PC-9 (cell line): ENCODE measurements around the gene CFAP119. TPM values are rescaled to one million over a fixed set of nuclear protein-coding genes. Genes with fewer than 3 reads are reported as not detected.
A peak's percentile ranks its signal among the peaks of the same experiment; 100 is the strongest.

Experiments used
- BruUV-seq: library from RNA; stranded (reverse); fragments of 400-500 nt; replicated peaks from 2 replicates; lab custom pipeline; 2021; lab: Mats Ljungman, UMichigan
- CTCF ChIA-PET: fragments of 300-600 bp; sonication (Branson Sonifier 250); formaldehyde crosslinking; loops from one replicate; lab custom pipeline; 2022; ENCODE audit warnings: antibody characterized with exemption; lab: Charles Lee
- POLR2A ChIA-PET: fragments of 300-600 bp; sonication (Branson Sonifier 250); formaldehyde crosslinking; loops from one replicate; lab custom pipeline; 2022; ENCODE audit warnings: antibody characterized with exemption; ENCODE audit not compliant: unreplicated experiment; lab: Charles Lee
- DNase-seq, 2 experiments: peaks; one replicate each; pipeline versions ENCODE4 v3.0.0 to v3.0.0-alpha.2; 2015 to 2022; ENCODE audit warnings: mixed read lengths in 1 of 2
- H2AFZ ChIP-seq: fragments of 200-600 bp; sonication (generic); 2 replicates; pipeline ENCODE4 v1.8.1; 2017; ENCODE audit warnings: antibody characterized with exemption
- H3F3A ChIP-seq: fragments of 200-600 bp; sonication (generic); 2 replicates; pipeline ENCODE4 v1.8.1; 2017; ENCODE audit warnings: antibody characterized with exemption, mild to moderate bottlenecking, low read depth; ENCODE audit not compliant: insufficient read depth
- H3K27ac ChIP-seq: fragments of 200-600 bp; sonication (generic); 2 replicates; pipeline ENCODE4 v1.6.1; 2016; ENCODE audit warnings: mixed run types
- H3K27me3 ChIP-seq: fragments of 200-600 bp; sonication (generic); 2 replicates; pipeline ENCODE4 v1.6.1; 2016; ENCODE audit warnings: low read depth, mixed run types; ENCODE audit not compliant: insufficient read depth
- H3K36me3 ChIP-seq: fragments of 200-600 bp; sonication (generic); 2 replicates; pipeline ENCODE4 v1.6.1; 2016; ENCODE audit warnings: low read depth, mixed run types
- H3K4me1 ChIP-seq: fragments of 200-600 bp; sonication (generic); replicated peaks from 2 replicates; pipeline ENCODE4 v1.6.1; 2016; ENCODE audit warnings: mixed run types; ENCODE audit not compliant: insufficient read depth
- H3K4me2 ChIP-seq: fragments of 200-600 bp; sonication (generic); 2 replicates; pipeline ENCODE4 v1.6.1; 2017; ENCODE audit warnings: mixed run types
- H3K4me3 ChIP-seq: fragments of 200-600 bp; sonication (generic); 2 replicates; pipeline ENCODE4 v1.6.1; 2016; ENCODE audit warnings: mixed run types
- H3K79me2 ChIP-seq: fragments of 200-600 bp; sonication (generic); 2 replicates; pipeline ENCODE4 v1.6.1; 2017; ENCODE audit warnings: low read depth, mixed run types
- H3K9me2 ChIP-seq: fragments of 200-600 bp; sonication (generic); 2 replicates; pipeline ENCODE4 v1.8.1; 2017; ENCODE audit warnings: mild to moderate bottlenecking; ENCODE audit not compliant: insufficient read depth
- H3K9me3 ChIP-seq: fragments of 200-600 bp; sonication (generic); 2 replicates; pipeline ENCODE4 v1.8.1; 2016; ENCODE audit warnings: low read depth; ENCODE audit not compliant: insufficient read depth
- H4K20me1 ChIP-seq: fragments of 200-600 bp; sonication (generic); 2 replicates; pipeline ENCODE4 v1.8.1; 2017; ENCODE audit not compliant: insufficient read depth
- CTCF ChIP-seq: fragments of 200-600 bp; sonication (generic); conservative IDR thresholded peaks from 2 replicates; pipeline ENCODE4 v1.6.1; 2017; ENCODE audit warnings: mixed run types, antibody characterized with exemption, mild to moderate bottlenecking, moderate library complexity
- EZH2 ChIP-seq: fragments of 200-600 bp; sonication (generic); IDR thresholded peaks from 2 replicates; pipeline ENCODE4 v1.8.0; 2017; ENCODE audit warnings: antibody characterized with exemption, low read depth
- intact Hi-C: fragments of 100-400 bp; cut with micrococcal nuclease; formaldehyde crosslinking; loops from one replicate; pipeline ENCODE4 v1.10.0; 2022; ENCODE audit not compliant: unreplicated experiment
- total RNA-seq: library from RNA; stranded (reverse); gene quantifications from 2 replicates; pipeline ENCODE4 v1.2.3, GENCODE V29; 2021

The CFAP119 gene
- total RNA-seq, 1 experiment from 2014 or later, result 19.9 TPM

GRCh38 chr16:30728321-30728720, 33.5 kb downstream of the CFAP119 start:
- Histone ChIP-seq H3K36me3 (peaks cover 58% of the 10 kb centered on the region), H2AFZ (no peak overlapping the region), H3K4me3 (no peak overlapping the region), H3K4me2 (no peak overlapping the region), H4K20me1 (peaks cover 29% of the 10 kb centered on the region), H3K27me3 (no peaks in the 10 kb centered on the region), H3K9me3 (no peaks in the 10 kb centered on the region), H3K79me2 (peaks cover 14% of the 10 kb centered on the region; the same call in 1 of the 2 replicates), H3F3A (peaks cover 34% of the 10 kb centered on the region), H3K4me1 (no peaks in the 10 kb centered on the region), H3K9me2 (no peaks in the 10 kb centered on the region), H3K27ac (no peak overlapping the region)
- intact Hi-C loops, result no loop called here
- POLR2A ChIA-PET, result no interaction called here
- BruUV-seq, result no TSS peak
- CTCF ChIA-PET, result no interaction called here
- DNase-seq, result no peak
- no peak for TF ChIP-seq CTCF
- no peak for TF ChIP-seq EZH2

GRCh38 chr16:30725418-30725792, 36.5 kb downstream of the CFAP119 start:
- TF ChIP-seq CTCF (no peak), EZH2 (no peak)
- POLR2A ChIA-PET, result no interaction called here
- Histone ChIP-seq H3K9me2 (no peaks in the 10 kb centered on the region), H4K20me1 (peaks cover 38% of the 10 kb centered on the region), H3K27me3 (no peaks in the 10 kb centered on the region), H3K4me1 (0 out of 2 replicates have a peak, but pooled peaks cover 5% of the 10 kb centered on the region), H3K79me2 (peaks cover 14% of the 10 kb centered on the region; the same call in 1 of the 2 replicates), H3K4me3 (no peak overlapping the region), H3K27ac (no peak overlapping the region), H3K36me3 (peaks cover 58% of the 10 kb centered on the region), H3K9me3 (no peaks in the 10 kb centered on the region), H3F3A (peaks cover 30% of the 10 kb centered on the region; the same call in 1 of the 2 replicates), H3K4me2 (no peak overlapping the region), H2AFZ (no peak overlapping the region)
- CTCF ChIA-PET, result no interaction called here
- BruUV-seq, result no TSS peak
- DNase-seq, result no peak
- intact Hi-C loops, result no loop called here

GRCh38 chr16:30724641-30725417, 37.0 kb downstream of the CFAP119 start:
- Histone ChIP-seq H3K36me3 (peaks cover 62% of the 10 kb centered on the region), H3K4me3 (no peak overlapping the region), H3K9me2 (no peaks in the 10 kb centered on the region), H2AFZ (no peak overlapping the region), H4K20me1 (peaks cover 42% of the 10 kb centered on the region), H3K4me1 (0 out of 2 replicates have a peak, but pooled peaks cover 5% of the 10 kb centered on the region), H3K27ac (no peak overlapping the region), H3K4me2 (no peak overlapping the region), H3F3A (peaks cover 30% of the 10 kb centered on the region; the same call in 1 of the 2 replicates), H3K79me2 (peaks cover 16% of the 10 kb centered on the region), H3K9me3 (no peaks in the 10 kb centered on the region), H3K27me3 (no peaks in the 10 kb centered on the region)
- POLR2A ChIA-PET, result no interaction called here
- intact Hi-C loops, result no loop called here
- no peak for DNase-seq
- CTCF ChIA-PET, result interaction anchor here (0.6 kb wide), 1 partner anchor 83 kb away, joined by 5 read pairs; no protein-coding TSS in a partner anchor
- BruUV-seq, result TSS peak; percentile 1
- TF ChIP-seq EZH2 (no peak), CTCF (no peak)
